Regular cardiac myocyte (primary cell): ENCODE measurements around the gene VANGL1. TPM values are rescaled to one million over a fixed set of nuclear protein-coding genes. Genes with fewer than 3 reads are reported as not detected.

Experiments
- total RNA-seq: library from RNA; depleted of rRNA; stranded (reverse); fragments of >200 nt; gene quantifications from 2 replicates; pipeline ENCODE4 v1.2.3, GENCODE V29; 2014

VANGL1 gene
- total RNA-seq = 7.6 and 10.4 TPM in 2 replicates

DNA sequence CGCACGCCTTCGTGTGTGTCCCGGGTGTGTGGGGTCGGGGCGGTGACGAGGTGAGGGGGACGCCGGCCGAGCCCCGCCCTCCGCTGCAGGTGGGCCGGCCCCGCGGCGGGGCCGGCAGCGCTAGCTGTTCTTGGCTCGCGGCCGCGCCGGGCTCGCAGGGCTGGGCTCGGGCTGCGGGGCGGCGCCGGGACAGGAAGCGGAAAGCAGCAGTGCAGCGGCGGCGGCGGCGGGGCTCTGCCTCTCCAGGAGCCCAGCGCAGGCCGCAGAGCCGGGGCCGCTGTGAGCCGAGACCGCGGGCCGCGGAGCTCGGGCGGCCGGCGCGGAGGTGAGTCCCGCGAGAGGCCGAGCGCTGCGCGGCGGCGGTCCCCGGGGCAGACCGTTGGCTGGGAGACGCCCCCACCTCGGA is at the start of gene VANGL1:
Gene VANGL1 (plus strand): TSS at position 209 of the 406 bp plus-strand sequence. CDS start 9,444 bp downstream, outside the sequence.

Other genes starting within 250 kb of the VANGL1 start
- gene CASQ2, start 126.7 kb downstream of the VANGL1 start, total RNA-seq = under 0.01 and 1.4 TPM in 2 replicates
- under 0.01 TPM in 1 of 2 replicates, not detected in the other for gene NHLH2, start 199.2 kb downstream of the VANGL1 start, total RNA-seq